Esophagus mucosa (tissue), 1 donor: ENCODE results near the gene FGFBP2. TPM values are rescaled to one million over a fixed set of nuclear protein-coding genes. Genes with fewer than 3 reads are reported as not detected.
A peak's percentile ranks its signal among the peaks of the same experiment; 100 is the strongest.
"Not testable (repeated sequence)": the region's sequence is repeated elsewhere in the genome, so short reads cannot be mapped to it uniquely, and the experiment has no call there.

Experiments
- ATAC-seq: fragments of 200-7000 bp; cut with Tn5 transposase; one replicate; pipeline ENCODE4 v1.9.1; 2020
- total RNA-seq: library from RNA; stranded (reverse); gene quantifications from one replicate; pipeline ENCODE4 v1.2.4, GENCODE V29; 2023
- donor health status: DM: yes; HTN: yes; CAD: no.

The FGFBP2 gene
- total RNA-seq, 1 donor from 2014 or later = not detected

DNA sequence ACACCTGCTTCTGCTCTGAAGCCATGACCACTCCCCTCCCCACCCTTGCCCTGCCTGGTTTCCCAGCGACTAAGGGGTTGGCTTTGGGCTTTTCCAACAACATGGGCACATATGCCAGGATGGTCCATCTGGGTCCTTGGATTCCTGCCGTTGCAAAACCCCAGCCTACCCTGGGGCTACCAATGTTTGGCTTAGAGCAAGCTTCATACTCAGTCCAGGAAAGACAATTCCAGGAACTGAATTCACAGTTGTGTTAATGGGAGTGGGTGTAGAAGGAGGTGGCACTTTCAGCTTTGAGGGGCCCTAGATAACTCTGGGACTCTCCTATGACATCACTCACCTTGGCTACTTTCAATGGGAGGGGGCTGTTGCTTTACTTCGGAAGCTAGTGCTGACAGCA is 33.4 kb downstream of the FGFBP2 start:
- no peak for ATAC-seq

DNA sequence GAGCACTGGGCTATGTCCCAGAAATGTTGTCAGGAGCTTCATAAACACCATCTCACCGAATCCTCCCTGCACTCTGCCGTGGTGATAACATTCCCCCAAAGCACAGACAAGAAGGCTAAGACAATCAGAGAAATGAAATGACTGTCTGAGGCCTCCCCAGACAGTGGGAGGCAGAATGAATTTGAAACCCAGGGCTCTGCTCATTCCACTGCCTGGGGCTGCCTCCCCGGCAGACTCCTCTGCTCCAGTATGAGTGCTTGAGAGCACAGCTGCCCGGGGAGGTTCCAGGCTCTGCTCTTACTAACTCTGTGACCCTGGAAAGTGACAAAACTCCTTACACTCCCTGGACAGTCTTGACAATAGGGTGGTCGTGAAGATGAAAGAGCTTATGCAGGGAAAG is 34.1 kb downstream of the FGFBP2 start:
- no peak for ATAC-seq

DNA sequence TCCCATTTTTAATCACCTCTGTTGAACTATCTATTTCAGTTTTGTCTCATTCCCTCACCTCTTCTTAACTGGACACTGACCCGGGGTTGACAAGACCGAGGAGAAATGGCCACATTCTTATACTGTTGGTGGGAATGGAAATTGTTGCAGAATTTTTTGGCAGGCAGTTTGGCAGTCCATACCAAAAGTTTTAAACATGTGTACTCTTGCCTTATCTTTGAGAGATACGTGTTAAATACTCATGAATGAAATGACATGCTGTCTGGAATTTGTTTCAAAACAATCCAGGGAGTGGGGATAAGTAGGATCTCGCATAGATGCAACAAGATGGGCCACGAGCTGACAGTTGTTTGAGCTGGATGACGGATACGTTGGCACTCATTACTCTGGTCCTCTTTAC is 36.5 kb downstream of the FGFBP2 start:
- ATAC-seq = no peak

DNA sequence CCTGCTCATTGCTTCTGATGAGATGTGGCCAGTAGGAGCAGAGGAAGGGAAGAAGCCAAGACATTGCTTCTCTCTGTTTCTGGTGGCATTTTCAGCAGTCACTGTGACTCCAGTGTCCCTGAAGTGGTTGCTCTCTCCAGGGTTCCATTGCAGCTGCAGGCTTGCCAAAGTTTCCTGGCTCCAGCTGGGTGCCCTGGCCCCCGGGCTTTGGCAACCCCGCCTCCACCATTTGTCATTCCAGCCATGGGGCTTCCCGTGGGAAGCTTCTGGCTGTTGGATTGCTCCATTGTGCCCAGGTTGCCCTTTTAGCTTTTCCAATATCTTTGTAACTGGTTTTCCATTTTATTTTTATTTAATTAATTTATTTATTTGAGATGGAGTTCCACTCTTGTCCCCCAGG is 37.1 kb downstream of the FGFBP2 start:
- no peak for ATAC-seq

DNA sequence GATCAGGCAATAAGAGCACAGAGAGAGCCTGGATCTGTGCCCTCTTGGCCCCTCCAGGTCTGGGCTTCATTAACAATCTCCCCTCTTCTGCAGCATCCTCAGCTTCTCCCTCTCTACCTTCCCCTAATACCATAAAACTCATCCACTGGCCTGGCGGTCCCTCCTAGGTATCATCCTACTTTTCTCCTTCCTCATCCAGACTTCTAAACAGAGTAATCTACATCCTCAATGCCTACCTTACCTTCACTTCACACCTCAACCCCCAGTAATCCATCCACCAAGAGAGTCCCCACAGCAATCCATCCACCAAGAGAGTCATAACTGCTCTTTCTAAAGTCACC is 41.4 kb downstream of the FGFBP2 start:
- ATAC-seq = no peak

DNA sequence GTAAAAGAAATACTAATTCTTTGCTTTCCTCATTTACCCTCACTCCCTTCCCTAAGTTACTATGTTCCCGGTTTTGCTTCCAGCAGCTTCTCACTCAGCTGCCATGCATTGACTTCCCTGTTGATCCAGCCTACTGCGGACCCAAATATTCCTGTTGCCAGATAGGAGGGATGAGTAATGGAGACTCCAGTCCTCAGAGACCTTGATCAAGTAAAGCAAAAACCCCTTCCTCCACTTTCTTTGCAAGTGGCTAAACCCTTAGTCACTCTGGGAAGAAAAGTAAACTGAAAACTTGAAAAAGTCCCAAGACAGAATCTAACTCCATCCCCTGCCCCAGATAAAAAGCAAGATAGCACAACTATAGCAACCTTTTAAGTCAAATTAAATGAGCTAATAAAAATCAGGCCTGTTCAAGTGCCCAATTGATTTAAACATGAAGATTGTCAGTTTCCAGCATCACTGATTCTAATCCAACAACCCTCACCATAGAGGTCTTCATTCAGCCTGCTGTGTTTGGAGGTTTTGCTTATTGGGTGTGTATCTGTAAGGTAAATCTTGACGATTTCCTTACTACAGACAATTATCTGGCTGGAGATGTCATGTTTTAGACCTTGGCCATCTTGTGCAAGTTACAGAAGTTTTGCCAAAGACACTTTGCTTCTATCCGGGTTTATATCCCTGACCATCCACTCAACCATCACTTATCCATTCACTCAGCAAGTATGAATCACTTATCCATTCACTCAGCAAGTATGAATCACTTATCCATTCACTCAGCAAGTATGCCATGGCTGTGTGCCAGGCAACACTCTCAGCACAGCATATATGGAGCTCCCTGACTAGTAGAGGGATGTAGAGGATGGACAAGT is 42.0 kb downstream of the FGFBP2 start:
- peak; percentile 96 for ATAC-seq

DNA sequence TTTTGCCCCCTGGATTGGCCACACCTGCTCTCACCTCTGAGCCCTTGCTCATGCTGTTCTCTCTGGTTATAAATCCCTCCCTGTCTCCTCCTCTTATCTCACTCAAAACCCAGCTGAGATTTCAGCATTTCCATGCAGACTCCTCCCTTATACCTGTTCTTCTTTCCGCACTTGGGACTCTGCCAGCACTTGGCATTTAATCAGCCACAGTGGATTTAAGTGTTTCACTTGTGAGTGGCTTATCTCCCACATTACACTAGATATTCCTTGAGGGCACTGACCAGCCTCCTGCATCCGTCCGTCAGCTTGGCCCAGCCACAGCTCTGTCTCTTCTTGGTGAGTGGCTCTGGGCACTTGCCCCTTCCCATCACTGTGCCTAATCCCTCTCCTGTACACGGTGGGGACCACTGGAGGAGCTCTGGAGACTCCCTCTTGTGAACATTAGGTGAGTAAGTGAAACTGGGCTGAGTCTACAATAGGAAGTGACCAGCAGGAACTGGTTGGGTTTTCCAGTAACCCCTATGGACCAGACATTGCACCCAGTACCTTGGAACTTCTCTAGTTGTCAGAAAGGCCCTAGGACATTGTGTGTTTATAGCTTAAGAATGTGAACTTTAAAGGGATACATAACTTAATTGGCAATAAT is 44.4 kb downstream of the FGFBP2 start:
- peak; percentile 33 for ATAC-seq

DNA sequence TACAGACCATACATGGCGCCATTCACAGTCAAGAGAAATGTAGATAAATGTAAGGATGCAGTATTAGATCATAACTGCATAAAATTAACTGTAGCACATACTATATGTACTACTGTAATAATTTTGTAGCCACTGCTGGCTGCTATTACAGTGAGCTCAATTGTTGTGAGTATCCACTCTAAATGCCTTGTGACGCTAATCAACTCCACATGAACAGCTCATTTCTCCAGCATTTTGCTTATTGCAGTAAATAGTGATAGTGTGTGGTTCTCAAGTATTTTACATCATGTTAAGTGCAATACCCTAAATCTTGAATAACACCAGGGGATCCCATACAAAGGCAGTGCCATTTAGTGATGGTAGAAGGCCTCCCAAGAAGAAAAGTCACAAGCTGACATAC is 45.7 kb downstream of the FGFBP2 start:
- no peak for ATAC-seq

DNA sequence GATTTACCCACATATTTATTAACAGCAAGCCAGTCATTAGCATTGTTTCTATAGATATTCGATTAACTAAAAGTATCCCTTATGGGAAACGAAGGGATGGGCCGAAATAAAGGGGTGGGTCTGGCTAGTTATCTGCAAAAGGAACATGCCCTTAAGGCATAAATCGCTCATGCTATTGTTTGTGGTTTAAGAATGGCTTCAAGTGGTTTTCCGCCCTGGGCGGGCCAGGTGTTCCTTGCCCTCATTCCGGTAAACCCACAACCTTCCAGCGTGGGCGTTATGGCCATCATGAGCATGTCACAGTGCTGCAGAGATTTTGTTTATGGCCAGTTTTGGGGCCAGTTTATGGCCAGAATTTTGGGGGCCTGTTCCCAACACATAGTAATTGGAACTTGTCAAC is 46.6 kb downstream of the FGFBP2 start:
- not testable (repeated sequence) for ATAC-seq

DNA sequence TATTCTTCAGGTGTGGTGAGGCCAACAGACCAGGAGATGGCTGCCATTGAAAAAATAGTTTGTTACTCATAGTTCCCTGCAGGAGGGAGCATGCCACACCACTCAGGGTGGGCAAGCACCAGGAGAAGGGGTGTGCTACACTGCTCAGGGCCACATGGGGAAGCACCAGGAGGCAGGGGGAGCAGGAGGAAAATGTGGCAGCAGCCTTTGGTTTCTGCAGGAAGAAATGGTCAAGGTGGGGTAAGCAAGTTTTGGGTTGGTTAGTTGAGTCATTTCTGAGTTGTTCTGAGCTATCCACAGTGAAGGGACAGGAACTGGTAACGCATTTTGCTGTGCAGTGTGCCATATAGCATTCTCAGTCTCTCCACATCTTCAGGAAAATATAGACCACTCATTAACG is 48.2 kb downstream of the FGFBP2 start:
- peak; percentile 28 for ATAC-seq

DNA sequence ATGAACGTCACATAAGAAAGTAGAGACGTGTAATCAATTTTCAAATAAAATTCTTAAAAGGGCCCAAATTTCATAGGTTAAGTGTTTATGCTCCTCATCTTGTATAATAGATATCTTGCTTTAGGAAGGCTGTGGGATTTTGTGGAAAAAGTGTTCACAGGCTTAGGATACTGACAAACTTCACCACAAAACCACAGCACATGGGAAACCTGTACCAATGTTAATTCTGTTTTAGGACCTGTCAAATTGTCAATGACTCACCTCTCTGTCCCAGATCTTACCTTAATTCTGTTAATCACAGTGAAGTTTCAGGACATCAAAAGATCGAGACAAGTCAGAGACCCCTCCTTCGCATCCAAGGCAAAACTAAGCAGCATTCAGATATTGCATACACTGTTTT is 48.7 kb downstream of the FGFBP2 start:
- peak; percentile 46 for ATAC-seq

DNA sequence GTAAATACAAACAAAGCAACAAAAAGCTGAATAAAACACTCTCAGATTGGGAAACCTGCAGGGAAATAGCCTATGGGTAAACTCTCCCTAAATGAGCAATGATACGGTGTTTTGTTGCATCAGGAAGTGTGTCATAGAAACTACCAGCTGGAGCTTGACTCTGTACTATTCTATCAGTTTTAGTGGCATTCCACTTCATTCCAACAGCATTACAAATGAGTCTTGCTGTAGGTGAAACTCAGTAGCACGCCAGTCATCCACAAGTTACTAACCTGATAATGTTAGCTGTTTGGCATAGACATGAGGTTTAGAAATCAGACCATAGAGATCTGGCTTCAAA is 49.4 kb downstream of the FGFBP2 start:
- peak; percentile 88 for ATAC-seq

DNA sequence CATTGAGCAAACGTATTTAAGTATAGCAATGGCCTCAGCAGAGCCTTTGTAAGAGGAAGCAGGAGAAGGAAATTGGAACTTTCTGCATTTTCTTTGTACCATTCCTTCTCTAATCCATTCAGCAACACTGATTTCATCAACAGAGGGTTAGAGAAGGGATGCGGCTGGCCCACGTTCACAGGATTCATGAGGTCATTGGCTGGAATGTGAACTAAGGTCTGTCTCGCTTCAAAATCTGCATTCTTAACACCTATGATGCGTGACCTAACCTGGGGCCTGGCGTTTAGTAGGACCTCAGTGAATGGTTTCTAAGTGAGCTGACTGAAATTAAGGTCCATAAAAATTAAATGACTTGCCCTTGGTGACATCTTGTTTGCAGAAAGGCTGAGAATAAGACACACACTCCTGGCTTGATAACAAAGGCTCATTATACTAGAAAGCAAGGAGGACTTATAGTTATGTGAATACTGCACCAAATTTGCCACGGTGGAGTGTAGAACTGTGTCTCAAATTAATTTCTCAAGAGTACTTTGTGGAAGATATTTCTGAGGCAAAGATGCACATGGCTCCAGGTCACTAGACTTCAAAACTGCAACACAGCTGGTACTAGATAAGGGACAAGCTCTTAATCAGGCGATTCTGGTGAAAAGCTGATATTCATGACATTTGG is 49.9 kb downstream of the FGFBP2 start:
- no peak for ATAC-seq

DNA sequence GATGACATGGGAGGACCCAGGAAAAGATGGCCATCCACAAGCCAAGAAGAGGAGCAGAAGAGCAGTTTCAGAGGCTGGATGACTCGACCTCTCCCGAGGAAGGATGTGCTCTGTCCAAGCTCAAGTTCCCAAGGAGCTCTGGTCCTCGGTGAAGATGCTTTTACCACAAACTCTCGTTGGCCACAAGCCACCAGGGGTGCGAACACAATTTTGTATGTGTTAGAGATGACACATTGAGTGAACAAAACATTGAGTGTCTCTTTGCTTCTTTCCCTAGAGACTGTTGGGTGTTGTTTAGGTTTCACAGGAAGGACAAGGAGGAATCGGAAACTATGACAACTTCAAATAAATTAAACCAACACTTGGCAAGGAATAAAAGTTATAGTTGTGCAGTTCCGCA is 50.7 kb downstream of the FGFBP2 start:
- ATAC-seq = no peak

Other genes with a start within 250 kb of the FGFBP2 start
- gene CD38, start 184.8 kb downstream of the FGFBP2 start, total RNA-seq = 2.6 TPM
- gene FGFBP1, start 24.4 kb downstream of the FGFBP2 start, total RNA-seq = 402 TPM
- 5.2 TPM for gene PROM1, start 120.8 kb upstream of the FGFBP2 start, total RNA-seq